GM21423 (cell line): ENCODE measurements around the gene VCL.
"Not testable (repeated sequence)": the region's sequence is repeated elsewhere in the genome, so short reads cannot be mapped to it uniquely, and the experiment has no call there.

Experiments used
- ATAC-seq: cut with Tn5 transposase; IDR thresholded peaks from one replicate; pipeline ENCODE4 v1.9.1; 2021; ENCODE audit warnings: mild to moderate bottlenecking, moderate library complexity; ENCODE audit not compliant: unreplicated experiment

Gene VCL

GRCh38 chr10:74035303-74035702 is 37.4 kb downstream of the VCL start:
- ATAC-seq = no peak

- ATAC-seq = no peak
These were observed 38.6 kb downstream of the VCL start for GRCh38 chr10:74036474-74036873.

GRCh38 chr10:74039561-74040145 is 41.7 kb downstream of the VCL start:
- ATAC-seq = no peak

GRCh38 chr10:74040200-74041126 is 42.5 kb downstream of the VCL start:
- ATAC-seq = no peak

GRCh38 chr10:74044419-74044818 is 46.5 kb downstream of the VCL start:
- no peak for ATAC-seq

GRCh38 chr10:74047304-74047703 is 49.4 kb downstream of the VCL start:
- ATAC-seq = no peak

- ATAC-seq = no peak
These were observed 50.0 kb downstream of the VCL start for GRCh38 chr10:74047871-74048270.

- ATAC-seq = no peak
These were observed 50.5 kb downstream of the VCL start for GRCh38 chr10:74048433-74048832.

GRCh38 chr10:74049955-74050354 is 52.0 kb downstream of the VCL start:
- ATAC-seq = no peak

- no peak for ATAC-seq
These were observed 52.7 kb downstream of the VCL start for GRCh38 chr10:74050653-74051052.

- ATAC-seq = no peak
These were observed 53.9 kb downstream of the VCL start for GRCh38 chr10:74051736-74052342.

GRCh38 chr10:74052994-74053393 is 55.1 kb downstream of the VCL start:
- no peak for ATAC-seq

GRCh38 chr10:74055383-74056049 is 57.6 kb downstream of the VCL start:
- ATAC-seq = no peak

GRCh38 chr10:74056050-74056818 is 58.3 kb downstream of the VCL start:
- no peak for ATAC-seq

- no peak for ATAC-seq
These were observed 60.2 kb downstream of the VCL start for GRCh38 chr10:74058071-74058470.

- no peak for ATAC-seq
These were observed 60.7 kb downstream of the VCL start for GRCh38 chr10:74058658-74059057.

- ATAC-seq = no peak
These were observed 63.2 kb downstream of the VCL start for GRCh38 chr10:74061104-74061503.

GRCh38 chr10:74061978-74062377 is 64.1 kb downstream of the VCL start:
- ATAC-seq = not testable (repeated sequence)

GRCh38 chr10:74063256-74063655 is 65.3 kb downstream of the VCL start:
- ATAC-seq = no peak
